ENCODE measurements around the gene BLOC1S3.
A peak's percentile ranks its signal among the peaks of the same experiment; 100 is the strongest.

BLOC1S3 gene

DNA sequence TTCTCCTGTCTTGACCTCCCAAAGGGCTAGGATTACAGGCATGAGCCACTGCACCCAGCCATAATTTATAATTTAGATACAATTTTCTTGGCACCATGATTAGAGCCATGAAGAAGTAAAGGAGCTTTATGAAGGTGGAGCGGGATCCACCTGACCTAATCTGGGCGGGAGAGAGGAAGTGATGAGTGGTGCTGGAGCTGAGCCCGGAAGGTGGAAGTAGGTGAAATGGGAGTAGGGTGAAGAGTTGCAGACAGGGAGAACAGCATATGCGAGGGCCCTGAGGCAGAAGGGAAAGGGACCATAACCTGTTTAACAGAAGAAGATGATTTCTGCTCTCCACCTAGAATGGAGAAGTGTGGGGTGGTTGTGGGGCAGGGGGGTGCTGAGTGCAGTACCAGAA, 4.2 kb downstream of the BLOC1S3 start:
- no peak for DNase-seq (ENCODE audit: low read depth)
- TF ChIP-seq, protein P1, sequence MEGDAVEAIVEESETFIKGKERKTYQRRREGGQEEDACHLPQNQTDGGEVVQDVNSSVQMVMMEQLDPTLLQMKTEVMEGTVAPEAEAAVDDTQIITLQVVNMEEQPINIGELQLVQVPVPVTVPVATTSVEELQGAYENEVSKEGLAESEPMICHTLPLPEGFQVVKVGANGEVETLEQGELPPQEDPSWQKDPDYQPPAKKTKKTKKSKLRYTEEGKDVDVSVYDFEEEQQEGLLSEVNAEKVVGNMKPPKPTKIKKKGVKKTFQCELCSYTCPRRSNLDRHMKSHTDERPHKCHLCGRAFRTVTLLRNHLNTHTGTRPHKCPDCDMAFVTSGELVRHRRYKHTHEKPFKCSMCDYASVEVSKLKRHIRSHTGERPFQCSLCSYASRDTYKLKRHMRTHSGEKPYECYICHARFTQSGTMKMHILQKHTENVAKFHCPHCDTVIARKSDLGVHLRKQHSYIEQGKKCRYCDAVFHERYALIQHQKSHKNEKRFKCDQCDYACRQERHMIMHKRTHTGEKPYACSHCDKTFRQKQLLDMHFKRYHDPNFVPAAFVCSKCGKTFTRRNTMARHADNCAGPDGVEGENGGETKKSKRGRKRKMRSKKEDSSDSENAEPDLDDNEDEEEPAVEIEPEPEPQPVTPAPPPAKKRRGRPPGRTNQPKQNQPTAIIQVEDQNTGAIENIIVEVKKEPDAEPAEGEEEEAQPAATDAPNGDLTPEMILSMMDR (IDR thresholded peaks at IDR 0.05; ENCODE audit: control insufficient read depth, insufficient read depth, low read depth, low read length, missing control alignments): no peak

DNA sequence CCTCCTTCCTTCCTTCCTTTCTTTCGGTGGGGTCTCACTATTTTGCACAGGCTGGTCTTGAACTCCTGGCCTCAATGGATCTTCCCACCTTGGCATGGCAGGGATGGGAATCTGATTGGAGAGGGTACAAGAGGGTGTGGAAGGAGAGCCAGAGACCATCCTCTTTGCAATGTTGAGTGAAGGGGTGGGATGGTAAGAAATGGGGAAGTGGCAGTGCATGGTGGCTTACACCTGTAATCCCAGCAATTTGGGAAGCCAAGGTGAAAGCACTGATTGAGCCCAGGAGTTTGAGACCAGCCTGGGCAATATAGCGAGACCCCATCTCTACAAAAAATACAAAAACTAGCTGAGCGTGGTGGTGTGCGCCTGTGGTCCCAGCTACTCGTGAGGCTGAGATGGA, 5.5 kb downstream of the BLOC1S3 start:
- no peak for DNase-seq (ENCODE audit: low read depth)
- TF ChIP-seq, protein P1 (IDR thresholded peaks at IDR 0.05; ENCODE audit: control insufficient read depth, insufficient read depth, low read depth, low read length, missing control alignments): no peak
- H3K4me3 ChIP-seq (ENCODE audit: control insufficient read depth, low read depth, low read length): no peak overlapping the region

More for the DNA sequence above, 4.2 kb downstream of the BLOC1S3 start:
- H3K4me3 ChIP-seq (ENCODE audit: control insufficient read depth, low read depth, low read length): no peak overlapping the region

DNA sequence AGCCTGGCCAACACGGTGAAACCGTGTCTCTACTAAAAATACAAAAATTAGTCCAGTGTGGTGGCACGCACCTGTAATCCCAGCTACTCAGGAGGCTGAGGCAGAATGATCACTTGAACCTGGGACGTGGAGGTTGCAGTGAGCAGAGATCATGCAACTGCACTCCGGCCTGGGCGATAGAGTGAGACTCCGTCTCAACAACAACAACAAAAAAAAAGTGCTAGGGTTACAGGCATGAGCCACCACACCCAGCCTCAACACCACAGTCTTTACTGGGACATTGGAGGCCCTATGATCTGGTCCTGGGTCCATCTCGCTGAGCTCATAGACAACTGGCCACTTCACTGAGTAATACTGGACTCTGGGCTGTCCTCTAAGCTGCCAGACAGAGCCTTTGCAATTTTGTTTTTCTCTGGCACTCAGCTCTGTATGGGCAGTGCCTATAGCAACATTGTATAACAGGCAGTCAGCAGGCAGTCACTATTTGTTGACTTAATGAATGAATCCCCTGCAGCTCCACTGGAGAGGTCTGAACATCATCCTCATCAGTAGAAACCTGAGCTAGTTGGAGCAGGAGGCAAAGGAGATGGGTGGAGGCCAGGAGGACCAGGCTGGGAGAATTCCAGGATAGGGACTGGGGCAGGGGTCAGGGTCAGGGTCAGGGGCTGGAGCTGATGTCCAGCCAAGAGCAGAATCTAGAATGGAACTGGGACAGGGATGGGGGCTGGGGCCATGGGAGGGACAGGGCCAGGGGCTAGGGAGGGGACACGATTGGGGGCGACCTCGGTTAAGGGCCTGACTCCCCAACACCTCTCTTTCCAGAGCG, 8.1 kb downstream of the BLOC1S3 start:
- DNase-seq (ENCODE audit: low read depth): no peak
- no peak overlapping the region for H3K4me3 ChIP-seq (ENCODE audit: control insufficient read depth, low read depth, low read length)
- TF ChIP-seq, protein P1 (IDR thresholded peaks at IDR 0.05; ENCODE audit: control insufficient read depth, insufficient read depth, low read depth, low read length, missing control alignments): no peak

DNA sequence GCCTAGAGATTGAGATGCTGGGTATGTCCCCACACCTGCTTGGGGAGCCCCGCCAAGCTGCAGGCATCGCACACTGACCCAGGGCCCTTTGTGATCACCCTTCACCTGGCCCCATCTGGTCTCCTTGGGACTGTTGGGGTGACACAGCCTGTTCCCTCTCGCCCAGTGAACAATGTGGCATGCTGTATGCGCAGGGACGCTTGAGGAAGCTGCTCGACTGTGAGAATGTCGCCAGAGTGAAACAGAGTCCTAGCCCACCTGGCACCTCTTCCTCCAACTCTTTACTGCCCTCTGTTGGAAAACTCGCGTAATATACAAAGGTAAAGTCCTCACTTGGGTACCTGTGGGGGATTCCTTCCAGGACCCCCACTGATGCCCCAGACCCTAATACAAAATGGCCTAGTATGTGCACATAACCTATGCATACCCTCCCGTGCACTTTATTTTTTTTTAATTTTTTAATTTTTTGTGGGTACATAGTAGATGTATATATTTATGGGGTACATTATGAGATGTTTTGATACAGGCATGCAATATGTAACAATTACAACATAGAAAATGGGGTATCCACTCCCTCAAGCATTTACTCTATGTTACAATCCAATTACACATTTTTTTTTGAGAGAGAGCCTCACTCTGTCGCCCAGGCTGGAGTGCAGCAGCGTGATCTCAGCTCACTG, 9.0 kb downstream of the BLOC1S3 start:
- TF ChIP-seq, protein P1 (IDR thresholded peaks at IDR 0.05; ENCODE audit: control insufficient read depth, insufficient read depth, low read depth, low read length, missing control alignments): peak; percentile 51
- DNase-seq (ENCODE audit: low read depth): no peak
- H3K4me3 ChIP-seq (ENCODE audit: control insufficient read depth, low read depth, low read length): no peak overlapping the region

DNA sequence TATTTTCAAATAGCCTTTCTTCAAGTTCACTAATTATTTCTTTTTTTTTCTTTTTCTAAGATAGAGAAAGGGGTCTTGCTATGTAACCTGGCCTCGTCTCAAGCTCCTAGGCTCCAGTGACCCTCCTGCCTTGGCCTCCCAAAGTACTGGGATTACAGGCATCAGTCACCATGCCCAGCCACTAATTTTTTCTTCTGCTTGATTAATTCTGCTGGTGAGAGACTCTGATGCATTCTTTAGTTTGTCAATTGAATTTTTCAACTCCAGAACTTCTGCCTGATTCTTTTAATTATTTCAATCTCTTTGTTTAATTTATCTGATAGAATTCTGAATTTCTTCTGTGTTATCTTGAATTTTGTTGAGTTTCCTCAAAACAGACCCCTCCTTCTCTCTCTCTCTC, 11.4 kb downstream of the BLOC1S3 start:
- DNase-seq (ENCODE audit: low read depth): no peak
- TF ChIP-seq, protein P1 (IDR thresholded peaks at IDR 0.05; ENCODE audit: control insufficient read depth, insufficient read depth, low read depth, low read length, missing control alignments): no peak
- no peak overlapping the region for H3K4me3 ChIP-seq (ENCODE audit: control insufficient read depth, low read depth, low read length)

DNA sequence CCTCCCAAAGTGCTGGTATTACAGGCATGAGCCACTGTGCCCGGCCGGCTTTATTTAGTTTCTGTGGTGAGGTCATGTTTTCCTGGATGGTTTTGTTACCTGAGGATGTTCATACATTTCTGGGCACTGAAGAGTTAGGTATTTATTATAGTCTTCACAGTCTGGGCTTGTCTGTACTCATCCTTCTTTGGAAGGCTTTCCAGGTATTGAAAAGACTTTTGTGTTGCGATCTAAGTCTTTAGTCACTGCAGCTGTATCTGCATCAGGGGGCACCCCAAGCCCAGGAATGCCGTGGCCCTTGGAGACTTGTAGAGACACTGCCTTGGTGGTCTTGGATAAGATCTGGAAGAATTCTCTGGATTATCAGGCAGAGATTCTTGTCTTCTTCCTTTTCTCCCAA, 12.8 kb downstream of the BLOC1S3 start:
- no peak overlapping the region for H3K4me3 ChIP-seq (ENCODE audit: control insufficient read depth, low read depth, low read length)
- TF ChIP-seq, protein P1 (IDR thresholded peaks at IDR 0.05; ENCODE audit: control insufficient read depth, insufficient read depth, low read depth, low read length, missing control alignments): no peak
- no peak for DNase-seq (ENCODE audit: low read depth)
